Measurements from ENCODE around the gene LYRM4. TPM values are rescaled to one million over a fixed set of nuclear protein-coding genes. Genes with fewer than 3 reads are reported as not detected.

Gene LYRM4
- total and polyA plus RNA-seq, 4 donors, result 15.2 to 23.2 (median 19.1) TPM

DNA sequence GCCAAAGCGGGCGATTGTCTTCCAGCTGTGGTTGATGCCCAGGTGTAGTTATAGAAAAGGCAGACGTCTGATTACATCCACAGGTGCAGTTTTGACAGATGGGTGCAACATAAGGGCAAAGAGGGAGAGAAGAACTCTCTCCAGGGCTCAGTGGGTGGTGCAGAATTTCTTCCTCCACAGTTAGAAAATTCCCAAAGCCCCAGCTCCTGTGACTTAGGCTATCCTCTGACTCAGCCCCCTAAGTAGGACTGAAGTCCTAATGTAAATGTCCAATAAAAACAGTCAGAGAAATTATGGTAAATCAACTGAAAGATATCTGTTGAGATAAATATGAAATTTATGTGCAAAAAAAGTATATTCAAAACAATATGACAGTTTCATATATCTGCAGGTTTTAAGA lies 31.4 kb downstream of the LYRM4 start:
- WGBS, 2 donors, result 93% methylated on average over 3 of the region's 3 CpGs
- no peak overlapping the region for H3K9ac ChIP-seq (ENCODE audit: insufficient read depth in 1 of 2, low read length in 2 of 2)
- H3K27me3 ChIP-seq (ENCODE audit: control insufficient read depth in 3 of 3, insufficient read depth in 3 of 3, low read length in 2 of 3), result no peaks in the 10 kb centered on the region
- ATAC-seq (ENCODE audit: insufficient read depth, low FRiP score) (no peak), DNase-seq (no peak)
- TF ChIP-seq, protein P1, sequence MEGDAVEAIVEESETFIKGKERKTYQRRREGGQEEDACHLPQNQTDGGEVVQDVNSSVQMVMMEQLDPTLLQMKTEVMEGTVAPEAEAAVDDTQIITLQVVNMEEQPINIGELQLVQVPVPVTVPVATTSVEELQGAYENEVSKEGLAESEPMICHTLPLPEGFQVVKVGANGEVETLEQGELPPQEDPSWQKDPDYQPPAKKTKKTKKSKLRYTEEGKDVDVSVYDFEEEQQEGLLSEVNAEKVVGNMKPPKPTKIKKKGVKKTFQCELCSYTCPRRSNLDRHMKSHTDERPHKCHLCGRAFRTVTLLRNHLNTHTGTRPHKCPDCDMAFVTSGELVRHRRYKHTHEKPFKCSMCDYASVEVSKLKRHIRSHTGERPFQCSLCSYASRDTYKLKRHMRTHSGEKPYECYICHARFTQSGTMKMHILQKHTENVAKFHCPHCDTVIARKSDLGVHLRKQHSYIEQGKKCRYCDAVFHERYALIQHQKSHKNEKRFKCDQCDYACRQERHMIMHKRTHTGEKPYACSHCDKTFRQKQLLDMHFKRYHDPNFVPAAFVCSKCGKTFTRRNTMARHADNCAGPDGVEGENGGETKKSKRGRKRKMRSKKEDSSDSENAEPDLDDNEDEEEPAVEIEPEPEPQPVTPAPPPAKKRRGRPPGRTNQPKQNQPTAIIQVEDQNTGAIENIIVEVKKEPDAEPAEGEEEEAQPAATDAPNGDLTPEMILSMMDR (IDR thresholded peaks at IDR 0.05; ENCODE audit: control extremely low read depth, extremely low read depth), result no peak
- H3K4me3 ChIP-seq, result no peak overlapping the region
- H3K36me3 ChIP-seq (ENCODE audit: control insufficient read depth in 4 of 4, insufficient read depth in 4 of 4, low read length in 4 of 4), result peaks cover 0 to 2% (median 0%) of the 10 kb centered on the region in 4 donors
- no peaks in the 10 kb centered on the region for H3K9me3 ChIP-seq (ENCODE audit: control insufficient read depth in 4 of 4, insufficient read depth in 3 of 4, low read length in 3 of 4)
- no peaks in the 10 kb centered on the region for H3K4me1 ChIP-seq (ENCODE audit: control insufficient read depth in 5 of 5, insufficient read depth in 5 of 5, low read length in 5 of 5)
- H3K27ac ChIP-seq (ENCODE audit: low read depth in 1 of 2, low read length in 1 of 2), result no peak overlapping the region

GRCh38 chr6:5223309-5223708 lies 37.4 kb downstream of the LYRM4 start:
- Histone ChIP-seq H3K9ac (ENCODE audit: insufficient read depth in 1 of 2, low read length in 2 of 2) (no peak overlapping the region), H3K9me3 (ENCODE audit: control insufficient read depth in 4 of 4, insufficient read depth in 3 of 4, low read length in 3 of 4) (no peaks in the 10 kb centered on the region), H3K36me3 (ENCODE audit: control insufficient read depth in 4 of 4, insufficient read depth in 4 of 4, low read length in 4 of 4) (peaks cover 0 to 2% (median 0%) of the 10 kb centered on the region in 4 donors), H3K27ac (ENCODE audit: low read depth in 1 of 2, low read length in 1 of 2) (peak overlapping the region in 1 of 2 donors; percentile 29), H3K4me1 (ENCODE audit: control insufficient read depth in 5 of 5, insufficient read depth in 5 of 5, low read length in 5 of 5) (peaks cover 0 to 4% (median 0%) of the 10 kb centered on the region in 5 donors), H3K27me3 (ENCODE audit: control insufficient read depth in 3 of 3, insufficient read depth in 3 of 3, low read length in 2 of 3) (no peaks in the 10 kb centered on the region), H3K4me3 (no peak overlapping the region)
- TF ChIP-seq, protein P1 (IDR thresholded peaks at IDR 0.05; ENCODE audit: control extremely low read depth, extremely low read depth), result no peak
- DNase-seq, result no peak
- 91 to 95% methylated on average over 6 of the region's 6 CpGs for WGBS, 2 donors
- ATAC-seq (ENCODE audit: insufficient read depth, low FRiP score), result no peak

DNA sequence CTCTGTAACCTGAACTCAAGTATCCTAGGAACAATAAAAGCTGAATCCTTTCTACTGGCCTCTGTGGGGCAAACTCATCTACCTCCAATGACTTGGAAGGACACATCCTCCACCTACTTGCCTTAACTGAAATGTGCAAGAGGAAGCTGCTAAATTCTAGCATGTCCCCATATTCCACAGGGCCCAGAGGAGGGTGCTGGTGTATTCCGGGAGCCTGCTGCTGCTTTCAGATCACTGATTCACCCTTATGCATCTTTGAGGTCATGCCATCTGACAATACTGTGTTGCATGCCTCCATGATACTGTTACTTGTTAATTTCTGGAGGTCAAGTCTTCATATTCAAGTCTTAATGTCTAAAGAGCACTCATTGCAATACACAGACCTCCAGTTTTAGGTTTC lies 40.3 kb downstream of the LYRM4 start:
- Histone ChIP-seq H3K9me3 (ENCODE audit: control insufficient read depth in 4 of 4, insufficient read depth in 3 of 4, low read length in 3 of 4) (no peaks in the 10 kb centered on the region), H3K27me3 (ENCODE audit: control insufficient read depth in 3 of 3, insufficient read depth in 3 of 3, low read length in 2 of 3) (no peaks in the 10 kb centered on the region), H3K4me1 (ENCODE audit: control insufficient read depth in 5 of 5, insufficient read depth in 5 of 5, low read length in 5 of 5) (peaks cover 0 to 4% (median 0%) of the 10 kb centered on the region in 5 donors), H3K9ac (ENCODE audit: insufficient read depth in 1 of 2, low read length in 2 of 2) (no peak overlapping the region), H3K36me3 (ENCODE audit: control insufficient read depth in 4 of 4, insufficient read depth in 4 of 4, low read length in 4 of 4) (peaks cover 0 to 4% (median under 1%) of the 10 kb centered on the region in 4 donors), H3K27ac (ENCODE audit: low read depth in 1 of 2, low read length in 1 of 2) (no peak overlapping the region), H3K4me3 (no peak overlapping the region)
- TF ChIP-seq, protein P1 (IDR thresholded peaks at IDR 0.05; ENCODE audit: control extremely low read depth, extremely low read depth), result no peak
- ATAC-seq (ENCODE audit: insufficient read depth, low FRiP score), result no peak
- DNase-seq, result no peak
- WGBS, 2 donors, result 96 to 97% methylated on average over 1 of the region's 1 CpG

Measured in lung (tissue), 12 donors.